Heart left ventricle (tissue), 13 donors: Measurements from ENCODE around the gene HOXB1.

ENCODE experiments used
- CTCF ChIP-seq, 12 donors: fragments of 200-600 bp; sonication (generic) in 4 of 12; IDR thresholded peaks; one replicate each; pipeline versions ENCODE4 v1.5.0 to v1.8.0; 2018 to 2022; ENCODE audit warnings: antibody characterized with exemption in 12 of 12, mild to moderate bottlenecking in 5 of 12
- POLR2A ChIP-seq, 2 donors: fragments of 450-650 bp; IDR thresholded peaks; one replicate each; pipeline ENCODE4 v1.6.1; 2017; ENCODE audit warnings: antibody characterized with exemption in 2 of 2, mild to moderate bottlenecking in 2 of 2, moderate library complexity in 2 of 2
- donor health status: ischemic (EF 13 %, LVEDD 7.1; RV severe dilation, severe dysfunction).
- donor health status: DM: no; HTN: yes; CAD: no.
- donor health status: DM: no; HTN: no; CAD: no.
- donor health status: ischemic (EF 25% LVEDD 6.9; RV normal size, moderate dysfunction).
- donor health status: ischemic (EF 25% LVEDD 5.7; RV mildly dilated, moderate dysfunction).
- donor health status: ischemic (EF 35%, LVEDD 5.7; RV mildly dilated, moderate dysfunction).
- donor health status: nonischemic (EF 11% LVEDD 7.7; RV severe dilation, severe dysfunction).
- donor health status: DM: yes; HTN: yes; CAD: no.
- donor health status: PGD.
- donor health status: ischemic (EF 29% LVEDD 5.4; RV normal size, mild dysfunction).
- donor health status: nonischemic (EF 23%, LVEDD 6.1; RV moderate dilation, normal function).

GRCh38 chr17:48513097-48513496 lies 17.7 kb downstream of the HOXB1 start:
- TF ChIP-seq CTCF (IDR thresholded peaks at IDR 0.05) = no peak
- no peak for TF ChIP-seq POLR2A (IDR thresholded peaks at IDR 0.05)
